Mesenchymal stem cell (in vitro differentiated cells and primary cell): ENCODE data around the gene COMTD1. TPM values are rescaled to one million over a fixed set of nuclear protein-coding genes. Genes with fewer than 3 reads are reported as not detected.

Source experiments
- DNase-seq: peaks from one replicate; pipeline ENCODE4 v3.0.0-alpha.2; 2013
- H2AFZ ChIP-seq: one replicate; pipeline ENCODE4 v1.6.1; 2013; ENCODE audit warnings: low read depth, mild to moderate bottlenecking, control low read depth, inconsistent platforms, low read length, moderate library complexity
- H2AK5ac ChIP-seq: 2 replicates; pipeline ENCODE4 v1.6.1; 2013; ENCODE audit warnings: low read length, moderate library complexity, mild to moderate bottlenecking, inconsistent platforms; ENCODE audit not compliant: severe bottlenecking
- H2BK120ac ChIP-seq: one replicate; pipeline ENCODE4 v1.6.1; 2013; ENCODE audit warnings: low read depth, mild to moderate bottlenecking, inconsistent platforms, low read length, moderate library complexity
- H2BK12ac ChIP-seq, 2 experiments: one replicate each; pipeline ENCODE4 v1.6.1; 2013; ENCODE audit warnings: inconsistent platforms in 2 of 2, low read length in 2 of 2, mild to moderate bottlenecking in 2 of 2, moderate library complexity in 2 of 2, control low read depth in 1 of 2
- H2BK15ac ChIP-seq: one replicate; pipeline ENCODE4 v1.6.1; 2013; ENCODE audit warnings: mild to moderate bottlenecking, low read depth, inconsistent platforms; ENCODE audit not compliant: poor library complexity, severe bottlenecking
- H2BK5ac ChIP-seq: 2 replicates; pipeline ENCODE4 v1.6.1; 2013; ENCODE audit warnings: low read depth, mild to moderate bottlenecking, low read length, control low read depth, inconsistent platforms; ENCODE audit not compliant: poor library complexity, severe bottlenecking
- H3K14ac ChIP-seq, 2 experiments: one replicate each; pipeline ENCODE4 v1.6.1; 2013; ENCODE audit warnings: inconsistent platforms in 2 of 2, low read length in 2 of 2, control low read depth in 1 of 2, mild to moderate bottlenecking in 1 of 2, moderate library complexity in 1 of 2
- H3K18ac ChIP-seq, 2 experiments: one replicate each; pipeline ENCODE4 v1.6.1; 2013; ENCODE audit warnings: inconsistent platforms in 2 of 2, low read length in 2 of 2, control low read depth in 1 of 2, low read depth in 1 of 2, mild to moderate bottlenecking in 1 of 2
- H3K23ac ChIP-seq, 2 experiments: one replicate each; pipeline ENCODE4 v1.6.1; 2013; ENCODE audit warnings: inconsistent platforms in 2 of 2, low read length in 2 of 2, mild to moderate bottlenecking in 2 of 2, moderate library complexity in 2 of 2, control low read depth in 1 of 2
- H3K27ac ChIP-seq: 2 replicates; pipeline ENCODE4 v1.5.1; 2013; ENCODE audit warnings: mild to moderate bottlenecking, moderate library complexity, low read length, control low read depth, inconsistent platforms; ENCODE audit not compliant: poor library complexity, severe bottlenecking
- H3K27me3 ChIP-seq, 2 experiments: 2 replicates each; pipeline versions ENCODE4 v1.6.1 to v1.7.0; 2013; ENCODE audit warnings: low read length in 2 of 2, mild to moderate bottlenecking in 2 of 2, moderate library complexity in 2 of 2, control low read depth in 1 of 2, inconsistent platforms in 1 of 2; ENCODE audit not compliant: control insufficient read depth in 1 of 2, insufficient read depth in 1 of 2
- H3K36me3 ChIP-seq, 2 experiments: 2 replicates each; pipeline versions ENCODE4 v1.6.1 to v1.7.0; 2013; ENCODE audit warnings: low read length in 2 of 2, control low read depth in 1 of 2, inconsistent platforms in 1 of 2, low read depth in 1 of 2, mild to moderate bottlenecking in 1 of 2; ENCODE audit not compliant: insufficient read depth in 2 of 2, control insufficient read depth in 1 of 2
- H3K4ac ChIP-seq, 2 experiments: one replicate each; pipeline ENCODE4 v1.6.1; 2013; ENCODE audit warnings: inconsistent platforms in 2 of 2, low read length in 2 of 2, mild to moderate bottlenecking in 2 of 2, moderate library complexity in 2 of 2, control low read depth in 1 of 2, low read depth in 1 of 2
- H3K4me1 ChIP-seq: 2 replicates; pipeline ENCODE4 v1.6.1; 2013; ENCODE audit warnings: low read depth, low read length, control low read depth; ENCODE audit not compliant: control insufficient read depth, insufficient read depth
- H3K4me2 ChIP-seq: 2 replicates; pipeline ENCODE4 v1.6.1; 2013; ENCODE audit warnings: low read length, mild to moderate bottlenecking, inconsistent platforms; ENCODE audit not compliant: poor library complexity, severe bottlenecking
- H3K4me3 ChIP-seq, 2 experiments: 2 replicates each; pipeline versions ENCODE4 v1.5.1 to v1.7.0; 2013; ENCODE audit warnings: low read length in 2 of 2, mild to moderate bottlenecking in 2 of 2, control low read depth in 1 of 2, low read depth in 1 of 2; ENCODE audit not compliant: insufficient read depth in 1 of 2
- H3K79me1 ChIP-seq: replicated peaks from 2 replicates; pipeline ENCODE4 v1.6.1; 2013; ENCODE audit warnings: mild to moderate bottlenecking, control low read depth, low read length, inconsistent platforms; ENCODE audit not compliant: poor library complexity, severe bottlenecking
- H3K9ac ChIP-seq: 2 replicates; pipeline ENCODE4 v1.7.0; 2013; ENCODE audit warnings: mild to moderate bottlenecking, low read length, moderate library complexity
- H3K9me3 ChIP-seq: 2 replicates; pipeline ENCODE4 v1.7.0; 2013; ENCODE audit warnings: mild to moderate bottlenecking, low read length; ENCODE audit not compliant: control insufficient read depth
- H4K8ac ChIP-seq: one replicate; pipeline ENCODE4 v1.6.1; 2013; ENCODE audit warnings: inconsistent platforms, mild to moderate bottlenecking, low read length, moderate library complexity
- H4K91ac ChIP-seq: one replicate; pipeline ENCODE4 v1.6.1; 2013; ENCODE audit warnings: mild to moderate bottlenecking, low read length, inconsistent platforms
- WGBS: methylation state at CpG from one replicate; pipeline ENCODE4 v1.1.7; 2013; ENCODE audit warnings: mixed read lengths; 5-methylcytosine and 5-hydroxymethylcytosine counted together
- polyA plus RNA-seq, 2 experiments: library from polyadenylated mRNA; stranded (reverse); fragments of 200-250 nt; gene quantifications; one replicate each; pipeline ENCODE4 v1.2.3, GENCODE V29; 2013

COMTD1 gene
- polyA plus RNA-seq (2013, experiment 1 of 2) = 11.1 TPM
- 8.8 TPM for polyA plus RNA-seq (2013, experiment 2 of 2)

GRCh38 chr10:75235375-75236177 lies at the start of gene COMTD1:
Gene COMTD1, minus strand, starts transcription at chr10:75235957. Its CDS starts 29 bp downstream, at chr10:75235928.
- Histone ChIP-seq H4K91ac (peak within 1 kb of the TSS; percentile 77), H2AFZ (peak within 1 kb of the TSS; percentile 79), H2BK120ac (peak within 1 kb of the TSS; percentile 54), H3K27ac (no peak within 1 kb of the TSS), H3K4me1 (peaks cover 14% of the 10 kb centered on the region), H3K27me3 (peaks cover 0 to 10% of the 10 kb centered on the region in 2 experiments), H2BK15ac (peak within 1 kb of the TSS; percentile 84), H3K9ac (peak within 1 kb of the TSS; percentile 80), H3K9me3 (no peaks in the 10 kb centered on the region), H2BK5ac (no peak within 1 kb of the TSS), H3K23ac (peak within 1 kb of the TSS in 1 of 2 experiments; percentile 83), H3K4me2 (peak within 1 kb of the TSS; percentile 99), H4K8ac (peak within 1 kb of the TSS; percentile 88), H3K36me3 (peaks cover 24 to 28% of the 10 kb centered on the region in 2 experiments), H3K4ac (peak within 1 kb of the TSS; percentile 46 to 92), H3K4me3 (peak within 1 kb of the TSS; percentile 81), H2AK5ac (no peak within 1 kb of the TSS), H2BK12ac (peak within 1 kb of the TSS; percentile 42 to 98), H3K79me1 (peaks cover 8% of the 10 kb centered on the region), H3K18ac (peak within 1 kb of the TSS; percentile 66 to 95), H3K14ac (peak within 1 kb of the TSS in 1 of 2 experiments; percentile 82)
- WGBS = 1% methylated on average over 63 of the region's 76 CpGs
- peak; percentile 82 for DNase-seq

GRCh38 chr10:75283671-75284470 lies 48.1 kb upstream of the COMTD1 start:
- Histone ChIP-seq H2BK5ac (no peak overlapping the region), H3K4ac (no peak overlapping the region), H3K4me3 (no peak overlapping the region), H3K18ac (peak overlapping the region; percentile 18 to 73), H2AK5ac (no peak overlapping the region), H3K9ac (no peak overlapping the region), H2BK15ac (no peak overlapping the region), H3K23ac (no peak overlapping the region), H3K9me3 (no peaks in the 10 kb centered on the region), H2BK12ac (no peak overlapping the region), H3K79me1 (no peaks in the 10 kb centered on the region), H4K8ac (no peak overlapping the region), H3K27ac (no peak overlapping the region), H3K36me3 (no peaks in the 10 kb centered on the region), H2AFZ (no peak overlapping the region), H3K14ac (no peak overlapping the region), H4K91ac (no peak overlapping the region), H3K27me3 (peaks cover 61 to 77% of the 10 kb centered on the region in 2 experiments), H3K4me2 (peak overlapping the region; percentile 32), H2BK120ac (no peak overlapping the region), H3K4me1 (peaks cover 6% of the 10 kb centered on the region)
- WGBS = 13% methylated on average over 7 of the region's 12 CpGs
- DNase-seq = peak; percentile 67

- no peak overlapping the region for H3K4me3 ChIP-seq
- WGBS = 4% methylated on average over 10 of the region's 14 CpGs
- H3K27me3 ChIP-seq = peaks cover 62 to 78% of the 10 kb centered on the region in 2 experiments
- H2BK5ac ChIP-seq = no peak overlapping the region
- H3K9me3 ChIP-seq = no peaks in the 10 kb centered on the region
- H4K8ac ChIP-seq = peak overlapping the region; percentile 24
- H2BK12ac ChIP-seq = peak overlapping the region in 1 of 2 experiments; percentile 40
- no peak overlapping the region for H2AK5ac ChIP-seq
- H3K4ac ChIP-seq = peak overlapping the region; percentile 3 to 5
- H3K14ac ChIP-seq = peak overlapping the region in 1 of 2 experiments; percentile 1
- peak overlapping the region; percentile 73 to 86 for H3K18ac ChIP-seq
- H3K9ac ChIP-seq = no peak overlapping the region
- H2BK120ac ChIP-seq = no peak overlapping the region
- no peaks in the 10 kb centered on the region for H3K79me1 ChIP-seq
- H3K4me2 ChIP-seq = peak overlapping the region; percentile 32
- peak; percentile 31 for DNase-seq
- peaks cover 6% of the 10 kb centered on the region for H3K4me1 ChIP-seq
- no peaks in the 10 kb centered on the region for H3K36me3 ChIP-seq
- H3K27ac ChIP-seq = no peak overlapping the region
- H4K91ac ChIP-seq = peak overlapping the region; percentile 68
- no peak overlapping the region for H2AFZ ChIP-seq
- H3K23ac ChIP-seq = no peak overlapping the region
- no peak overlapping the region for H2BK15ac ChIP-seq
Observed at GRCh38 chr10:75283078-75283670, 47.4 kb upstream of the COMTD1 start.
